ENCODE data around the gene NPY2R. TPM values are rescaled to one million over a fixed set of nuclear protein-coding genes. Genes with fewer than 3 reads are reported as not detected.

NPY2R gene
- total RNA-seq, 2 donors from 2014 or later, result under 0.01 TPM; not detected in 1

- TF ChIP-seq, protein P1, sequence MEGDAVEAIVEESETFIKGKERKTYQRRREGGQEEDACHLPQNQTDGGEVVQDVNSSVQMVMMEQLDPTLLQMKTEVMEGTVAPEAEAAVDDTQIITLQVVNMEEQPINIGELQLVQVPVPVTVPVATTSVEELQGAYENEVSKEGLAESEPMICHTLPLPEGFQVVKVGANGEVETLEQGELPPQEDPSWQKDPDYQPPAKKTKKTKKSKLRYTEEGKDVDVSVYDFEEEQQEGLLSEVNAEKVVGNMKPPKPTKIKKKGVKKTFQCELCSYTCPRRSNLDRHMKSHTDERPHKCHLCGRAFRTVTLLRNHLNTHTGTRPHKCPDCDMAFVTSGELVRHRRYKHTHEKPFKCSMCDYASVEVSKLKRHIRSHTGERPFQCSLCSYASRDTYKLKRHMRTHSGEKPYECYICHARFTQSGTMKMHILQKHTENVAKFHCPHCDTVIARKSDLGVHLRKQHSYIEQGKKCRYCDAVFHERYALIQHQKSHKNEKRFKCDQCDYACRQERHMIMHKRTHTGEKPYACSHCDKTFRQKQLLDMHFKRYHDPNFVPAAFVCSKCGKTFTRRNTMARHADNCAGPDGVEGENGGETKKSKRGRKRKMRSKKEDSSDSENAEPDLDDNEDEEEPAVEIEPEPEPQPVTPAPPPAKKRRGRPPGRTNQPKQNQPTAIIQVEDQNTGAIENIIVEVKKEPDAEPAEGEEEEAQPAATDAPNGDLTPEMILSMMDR (IDR thresholded peaks at IDR 0.05), result no peak
- TF ChIP-seq POLR2A (IDR thresholded peaks at IDR 0.05), result no peak
- H3K36me3 ChIP-seq (replicated peaks in 1 of 2; ENCODE audit: insufficient read depth in 1 of 2, low read depth in 2 of 2), result no peaks in the 10 kb centered on the region
- intact Hi-C loops (cut with DNase I), result no loop called here
- H3K27ac ChIP-seq, result no peak overlapping the region
- WGBS, 2 donors, result 74 to 82% methylated on average over 4 of the region's 4 CpGs
- H3K4me3 ChIP-seq, result no peak overlapping the region
- no peaks in the 10 kb centered on the region for H3K4me1 ChIP-seq
- DNase-seq, result no peak
- H3K9me3 ChIP-seq, result no peaks in the 10 kb centered on the region
- H3K27me3 ChIP-seq, result no peaks in the 10 kb centered on the region
- no peak for ATAC-seq
Observed at GRCh38 chr4:155173371-155173770, 35.1 kb upstream of the NPY2R start.

GRCh38 chr4:155174668-155175067, 33.8 kb upstream of the NPY2R start:
- Histone ChIP-seq H3K4me1 (peaks cover 10% of the 10 kb centered on the region), H3K27me3 (no peaks in the 10 kb centered on the region), H3K27ac (no peak overlapping the region), H3K4me3 (no peak overlapping the region), H3K36me3 (replicated peaks in 1 of 2; ENCODE audit: insufficient read depth in 1 of 2, low read depth in 2 of 2) (no peaks in the 10 kb centered on the region), H3K9me3 (no peaks in the 10 kb centered on the region)
- no peak for DNase-seq
- intact Hi-C loops (cut with DNase I), result no loop called here
- ATAC-seq, result no peak
- WGBS, 2 donors, result 95% methylated on average over 1 of the region's 1 CpG
- no peak for TF ChIP-seq POLR2A (IDR thresholded peaks at IDR 0.05)
- TF ChIP-seq, protein P1 (IDR thresholded peaks at IDR 0.05), result no peak

DNA sequence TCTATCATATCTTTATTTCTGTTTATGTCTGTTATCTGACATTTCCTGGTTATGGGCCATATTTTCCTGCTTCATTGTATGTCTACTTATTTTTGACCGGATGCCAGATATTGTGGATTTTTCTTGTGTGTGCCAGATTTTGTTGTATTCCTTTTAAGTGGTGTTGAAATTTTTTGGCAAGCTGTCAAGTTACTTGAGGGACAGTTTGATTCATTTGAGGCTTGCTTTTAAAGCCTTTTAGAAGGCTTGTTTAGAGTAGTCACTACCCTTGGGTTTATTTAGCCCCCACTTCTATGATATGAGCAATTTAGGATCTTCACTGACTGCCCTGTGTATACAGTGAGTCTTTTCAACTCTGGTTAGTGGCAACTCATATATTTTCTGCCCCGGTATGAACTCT, 29.2 kb upstream of the NPY2R start:
- peak; percentile 48 for ATAC-seq
- Histone ChIP-seq H3K36me3 (replicated peaks in 1 of 2; ENCODE audit: insufficient read depth in 1 of 2, low read depth in 2 of 2) (no peaks in the 10 kb centered on the region), H3K4me3 (no peak overlapping the region), H3K27me3 (no peaks in the 10 kb centered on the region), H3K4me1 (peaks cover 10% of the 10 kb centered on the region), H3K9me3 (no peaks in the 10 kb centered on the region), H3K27ac (no peak overlapping the region)
- 11 to 27% methylated on average over 2 of the region's 2 CpGs for WGBS, 2 donors
- intact Hi-C loops (cut with DNase I), result no loop called here
- TF ChIP-seq, protein P1 (IDR thresholded peaks at IDR 0.05), result no peak
- TF ChIP-seq POLR2A (IDR thresholded peaks at IDR 0.05), result no peak
- peak in 1 of 4 donors; percentile 11 for DNase-seq

GRCh38 chr4:155186972-155187371, 21.5 kb upstream of the NPY2R start:
- no peaks in the 10 kb centered on the region for H3K27me3 ChIP-seq
- DNase-seq (no peak), ATAC-seq (no peak)
- WGBS, 2 donors, result 79 to 93% methylated on average over 2 of the region's 2 CpGs
- no peak overlapping the region for H3K27ac ChIP-seq
- H3K9me3 ChIP-seq, result no peaks in the 10 kb centered on the region
- intact Hi-C loops (cut with DNase I), result no loop called here
- H3K36me3 ChIP-seq (replicated peaks in 1 of 2; ENCODE audit: insufficient read depth in 1 of 2, low read depth in 2 of 2), result no peaks in the 10 kb centered on the region
- TF ChIP-seq, protein P1 (IDR thresholded peaks at IDR 0.05), result no peak
- no peak for TF ChIP-seq POLR2A (IDR thresholded peaks at IDR 0.05)
- no peaks in the 10 kb centered on the region for H3K4me1 ChIP-seq
- H3K4me3 ChIP-seq, result no peak overlapping the region

DNA sequence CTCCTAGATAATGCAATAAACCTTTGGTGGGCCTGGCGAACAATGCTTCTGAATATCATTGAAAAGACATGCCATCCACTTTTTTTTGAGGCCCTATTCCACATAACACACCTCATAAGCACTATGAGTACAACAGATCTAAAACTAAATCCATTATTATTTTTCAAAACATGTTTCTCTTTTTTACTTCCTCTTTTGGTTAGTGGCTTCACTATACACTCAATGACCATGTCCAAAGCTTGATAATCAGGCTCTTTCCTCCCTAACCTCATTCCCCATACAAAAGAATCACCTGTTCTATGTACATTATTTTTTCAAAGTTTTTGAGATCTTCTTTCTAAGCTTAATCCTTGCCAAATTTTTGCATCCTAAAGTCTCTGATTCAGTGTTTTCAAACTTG, 20.4 kb upstream of the NPY2R start:
- Histone ChIP-seq H3K36me3 (replicated peaks in 1 of 2; ENCODE audit: insufficient read depth in 1 of 2, low read depth in 2 of 2) (no peaks in the 10 kb centered on the region), H3K9me3 (no peaks in the 10 kb centered on the region), H3K4me1 (no peaks in the 10 kb centered on the region), H3K27me3 (no peaks in the 10 kb centered on the region), H3K27ac (no peak overlapping the region), H3K4me3 (no peak overlapping the region)
- DNase-seq (no peak), ATAC-seq (no peak)
- 33 to 34% methylated on average over 1 of the region's 1 CpG for WGBS, 2 donors
- intact Hi-C loops (cut with DNase I), result no loop called here
- TF ChIP-seq, protein P1 (IDR thresholded peaks at IDR 0.05), result no peak
- TF ChIP-seq POLR2A (IDR thresholded peaks at IDR 0.05), result no peak

All from body of pancreas (tissue), 4 donors.